ENCODE measurements around the gene KCNN4.

DNA sequence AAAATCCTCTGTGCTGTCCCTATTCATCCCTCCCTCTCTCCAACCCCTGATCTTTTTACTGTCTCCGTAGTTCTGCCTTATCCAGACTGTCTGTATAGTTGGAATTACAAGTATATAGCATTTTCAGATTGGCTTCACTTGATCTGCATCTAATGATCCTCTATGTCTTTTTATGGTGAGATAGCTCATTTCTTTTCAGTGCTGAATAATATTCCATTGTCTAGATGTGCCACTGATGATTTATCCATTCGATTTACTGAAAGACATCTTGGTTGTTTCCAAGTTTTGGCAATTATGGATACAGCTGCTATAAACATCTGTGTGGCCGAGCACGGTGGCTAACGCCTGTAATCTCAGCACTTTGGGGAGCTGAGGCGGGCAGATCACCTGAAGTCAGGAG is 45.8 kb downstream of the KCNN4 start:
- no peak for TF ChIP-seq POLR2A (IDR thresholded peaks at IDR 0.05)
- no peak for TF ChIP-seq POLR2AphosphoS5 (IDR thresholded peaks at IDR 0.05)
- TF ChIP-seq, protein P1, sequence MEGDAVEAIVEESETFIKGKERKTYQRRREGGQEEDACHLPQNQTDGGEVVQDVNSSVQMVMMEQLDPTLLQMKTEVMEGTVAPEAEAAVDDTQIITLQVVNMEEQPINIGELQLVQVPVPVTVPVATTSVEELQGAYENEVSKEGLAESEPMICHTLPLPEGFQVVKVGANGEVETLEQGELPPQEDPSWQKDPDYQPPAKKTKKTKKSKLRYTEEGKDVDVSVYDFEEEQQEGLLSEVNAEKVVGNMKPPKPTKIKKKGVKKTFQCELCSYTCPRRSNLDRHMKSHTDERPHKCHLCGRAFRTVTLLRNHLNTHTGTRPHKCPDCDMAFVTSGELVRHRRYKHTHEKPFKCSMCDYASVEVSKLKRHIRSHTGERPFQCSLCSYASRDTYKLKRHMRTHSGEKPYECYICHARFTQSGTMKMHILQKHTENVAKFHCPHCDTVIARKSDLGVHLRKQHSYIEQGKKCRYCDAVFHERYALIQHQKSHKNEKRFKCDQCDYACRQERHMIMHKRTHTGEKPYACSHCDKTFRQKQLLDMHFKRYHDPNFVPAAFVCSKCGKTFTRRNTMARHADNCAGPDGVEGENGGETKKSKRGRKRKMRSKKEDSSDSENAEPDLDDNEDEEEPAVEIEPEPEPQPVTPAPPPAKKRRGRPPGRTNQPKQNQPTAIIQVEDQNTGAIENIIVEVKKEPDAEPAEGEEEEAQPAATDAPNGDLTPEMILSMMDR (IDR thresholded peaks at IDR 0.05 in 8 of 11, conservative IDR thresholded peaks at IDR 0.05 in 3 of 11) = no peak
